GM21381 (cell line): ENCODE results near the gene OCRL.

Experiments
- ATAC-seq: cut with Tn5 transposase; IDR thresholded peaks from one replicate; pipeline ENCODE4 v1.9.1; 2021; ENCODE audit warnings: mild to moderate bottlenecking, moderate library complexity; ENCODE audit not compliant: unreplicated experiment

Gene OCRL

DNA sequence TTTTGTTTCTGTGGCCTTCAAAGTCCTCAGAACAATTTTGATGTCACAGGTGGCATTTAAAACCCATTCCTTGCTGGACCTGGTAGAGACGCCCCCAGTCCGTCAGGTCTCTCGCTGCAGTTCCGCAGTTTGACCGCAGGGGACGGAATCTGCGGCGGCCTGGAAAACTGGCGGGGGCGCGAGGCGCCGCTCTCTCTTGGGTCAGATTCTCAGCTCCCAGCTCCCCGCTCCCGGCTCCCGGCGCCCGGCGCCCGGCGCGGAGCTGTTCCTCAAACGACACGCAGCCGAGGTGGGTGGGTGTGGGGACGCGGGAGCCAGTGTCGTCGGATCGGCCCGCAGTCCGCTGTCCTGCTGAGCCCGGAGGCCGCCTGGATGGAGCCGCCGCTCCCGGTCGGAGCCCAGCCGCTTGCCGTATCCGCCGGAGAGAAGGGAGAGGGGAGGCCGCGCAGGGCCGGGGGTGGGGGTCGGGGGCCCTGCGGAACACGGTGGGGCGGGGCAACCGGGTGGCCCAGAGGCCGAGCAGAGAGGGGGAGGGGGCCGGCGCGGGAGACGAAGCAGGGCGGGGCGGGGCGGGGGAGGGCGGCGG, at the start of gene OCRL:
OCRL (plus strand) TSS at position 192 of the 586 bp plus-strand sequence; CDS start at position 373, 181 bp downstream.
- ATAC-seq, result peak; percentile 98

DNA sequence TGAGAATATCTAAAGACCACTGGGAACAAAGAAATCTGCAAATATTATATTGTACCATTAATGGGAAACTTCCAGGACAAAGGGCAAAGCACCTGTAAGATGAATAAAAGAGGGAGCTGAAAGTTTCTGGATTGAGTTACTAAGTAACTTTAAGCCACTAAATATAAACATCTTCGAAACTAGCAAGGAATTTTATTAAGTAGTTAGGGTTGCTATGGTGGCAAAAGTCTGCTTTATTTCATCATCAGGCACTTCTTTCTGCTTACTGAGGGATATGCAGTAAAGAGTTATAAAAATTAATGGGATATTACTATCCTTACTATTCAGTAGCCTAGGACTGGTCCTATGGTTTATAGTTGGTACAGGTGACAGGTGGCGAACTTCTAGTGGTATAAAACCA, 49.7 kb upstream of the OCRL start:
- no peak for ATAC-seq

DNA sequence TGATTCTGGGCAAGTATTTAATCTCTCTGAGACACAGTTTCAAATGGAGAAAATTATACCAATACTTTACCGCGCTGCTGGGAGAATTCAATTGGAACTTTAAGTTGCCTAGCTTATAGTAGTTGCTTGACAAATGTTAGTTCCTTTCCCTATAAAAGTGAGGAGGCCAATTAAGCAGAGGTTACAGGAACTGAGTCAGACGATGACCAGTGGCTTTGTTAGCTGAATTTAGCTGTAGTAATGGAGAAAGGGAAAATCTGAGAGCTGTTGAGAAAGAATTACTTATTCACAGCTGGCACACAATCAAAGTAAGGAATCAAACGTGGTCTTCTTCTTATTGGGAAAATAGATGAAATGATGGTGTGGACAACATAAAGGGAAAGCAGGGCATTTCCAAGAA, 46.4 kb upstream of the OCRL start:
- ATAC-seq, result no peak

DNA sequence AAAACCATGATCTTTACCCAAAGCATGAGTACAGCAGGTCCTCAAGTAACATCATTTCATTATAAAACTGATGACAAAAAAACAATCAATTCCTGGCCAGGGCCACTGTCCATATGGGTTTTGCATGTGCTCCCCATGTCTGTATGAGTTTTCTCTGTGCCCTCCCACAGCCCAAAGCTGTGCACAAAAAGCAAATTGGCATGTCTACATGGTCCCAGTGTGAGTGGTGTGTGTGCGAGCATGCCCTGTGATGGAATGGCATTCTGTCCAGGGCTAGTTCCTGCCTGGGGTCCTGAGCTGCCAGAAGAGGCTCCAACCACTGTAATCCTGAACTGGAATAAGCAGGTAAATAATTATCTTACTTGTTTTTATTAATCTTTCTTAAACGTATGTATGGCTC, 45.2 kb upstream of the OCRL start:
- no peak for ATAC-seq

DNA sequence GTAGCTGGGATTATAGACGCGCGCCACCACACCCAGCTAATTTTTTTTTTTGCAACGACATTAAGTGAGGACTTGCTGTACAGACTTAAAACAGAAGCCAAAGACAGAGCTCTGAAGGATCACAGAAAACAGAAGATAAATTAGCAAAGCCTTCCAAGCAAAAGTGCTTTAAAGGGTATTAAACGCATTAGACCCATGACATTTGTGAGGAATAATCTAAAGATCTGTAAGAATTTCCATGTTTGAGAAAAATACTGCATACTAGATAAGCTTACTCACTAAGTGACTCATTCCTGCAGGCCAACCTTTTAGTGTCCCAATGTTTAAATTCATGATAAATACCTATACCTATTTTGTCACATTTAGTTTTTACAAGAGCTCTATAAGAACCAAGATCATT, 44.2 kb upstream of the OCRL start:
- no peak for ATAC-seq

- ATAC-seq, result no peak
These were observed 43.4 kb upstream of the OCRL start for GRCh38 chrX:129496625-129497024.

DNA sequence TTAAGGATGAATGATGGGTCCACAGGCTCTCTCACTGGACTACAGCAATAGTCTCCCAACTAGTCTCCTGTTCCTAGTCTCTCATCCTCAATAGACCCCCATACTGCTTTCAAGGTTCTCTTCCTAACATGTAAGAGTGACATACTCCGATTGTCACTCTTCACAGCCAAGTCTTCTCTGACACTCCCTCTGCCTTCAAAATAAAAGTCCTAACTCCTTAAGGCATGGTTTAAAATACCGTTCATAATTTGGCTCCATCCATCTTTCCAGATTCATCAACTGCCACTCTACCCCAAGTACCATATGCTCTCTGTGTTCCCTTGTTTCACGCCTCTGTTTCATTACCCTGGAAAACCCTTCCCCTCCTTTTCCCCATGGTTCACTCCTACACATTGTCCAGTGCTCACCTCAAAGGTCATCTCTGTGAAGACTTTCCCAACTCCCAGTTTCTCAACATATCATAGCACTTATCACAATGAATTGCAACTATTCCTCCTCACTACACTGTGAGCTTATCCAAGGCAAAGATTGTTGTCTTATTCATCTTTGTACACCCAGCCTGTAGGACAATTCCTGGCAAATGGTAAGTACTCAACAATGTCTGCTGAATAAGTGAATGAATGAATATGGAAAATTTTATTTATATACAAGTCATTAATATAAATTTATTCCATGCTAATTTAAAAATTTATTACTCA, 42.8 kb upstream of the OCRL start:
- ATAC-seq, result no peak

DNA sequence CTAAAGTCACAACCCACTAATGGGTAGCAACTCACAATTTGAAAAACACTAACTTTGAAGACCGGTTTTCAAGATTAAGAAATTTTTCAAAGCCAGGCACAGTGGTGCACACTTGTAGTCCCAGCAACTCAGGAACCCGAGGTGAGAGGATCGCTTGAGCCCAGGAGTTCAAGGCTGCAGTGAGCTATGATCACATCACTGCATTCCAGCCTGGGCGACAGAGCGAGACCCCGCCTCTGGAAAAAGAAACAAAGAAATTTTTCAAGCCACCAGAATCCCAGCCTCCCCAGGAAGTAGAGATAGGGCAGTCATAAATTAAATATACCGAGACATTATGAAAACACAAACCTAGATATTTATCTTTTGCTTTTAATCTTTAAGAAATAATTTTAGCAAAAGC, 29.7 kb upstream of the OCRL start:
- ATAC-seq, result no peak

DNA sequence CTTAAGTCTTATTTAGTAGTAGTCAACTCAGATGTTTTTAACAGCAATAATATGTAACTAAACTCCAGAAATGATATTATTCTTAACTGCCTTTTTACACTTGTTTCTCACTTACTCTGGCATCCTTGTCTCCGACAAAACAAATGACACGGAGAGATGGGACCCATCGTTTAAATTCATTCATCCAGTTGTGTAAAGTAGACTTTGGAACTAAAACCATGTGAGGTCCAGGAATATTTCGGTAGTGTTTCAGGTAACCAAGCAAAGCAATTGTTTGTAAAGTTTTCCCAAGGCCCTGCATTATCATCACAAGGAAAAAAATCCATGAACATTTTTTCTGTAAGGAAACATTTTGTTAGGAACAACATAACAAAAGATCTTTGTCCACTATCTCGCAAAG, 28.4 kb upstream of the OCRL start:
- no peak for ATAC-seq

- no peak for ATAC-seq
These were observed 27.6 kb upstream of the OCRL start for GRCh38 chrX:129512409-129512808.

GRCh38 chrX:129516402-129516801, 23.7 kb upstream of the OCRL start:
- no peak for ATAC-seq

GRCh38 chrX:129520151-129520550, 19.9 kb upstream of the OCRL start:
- ATAC-seq, result no peak

DNA sequence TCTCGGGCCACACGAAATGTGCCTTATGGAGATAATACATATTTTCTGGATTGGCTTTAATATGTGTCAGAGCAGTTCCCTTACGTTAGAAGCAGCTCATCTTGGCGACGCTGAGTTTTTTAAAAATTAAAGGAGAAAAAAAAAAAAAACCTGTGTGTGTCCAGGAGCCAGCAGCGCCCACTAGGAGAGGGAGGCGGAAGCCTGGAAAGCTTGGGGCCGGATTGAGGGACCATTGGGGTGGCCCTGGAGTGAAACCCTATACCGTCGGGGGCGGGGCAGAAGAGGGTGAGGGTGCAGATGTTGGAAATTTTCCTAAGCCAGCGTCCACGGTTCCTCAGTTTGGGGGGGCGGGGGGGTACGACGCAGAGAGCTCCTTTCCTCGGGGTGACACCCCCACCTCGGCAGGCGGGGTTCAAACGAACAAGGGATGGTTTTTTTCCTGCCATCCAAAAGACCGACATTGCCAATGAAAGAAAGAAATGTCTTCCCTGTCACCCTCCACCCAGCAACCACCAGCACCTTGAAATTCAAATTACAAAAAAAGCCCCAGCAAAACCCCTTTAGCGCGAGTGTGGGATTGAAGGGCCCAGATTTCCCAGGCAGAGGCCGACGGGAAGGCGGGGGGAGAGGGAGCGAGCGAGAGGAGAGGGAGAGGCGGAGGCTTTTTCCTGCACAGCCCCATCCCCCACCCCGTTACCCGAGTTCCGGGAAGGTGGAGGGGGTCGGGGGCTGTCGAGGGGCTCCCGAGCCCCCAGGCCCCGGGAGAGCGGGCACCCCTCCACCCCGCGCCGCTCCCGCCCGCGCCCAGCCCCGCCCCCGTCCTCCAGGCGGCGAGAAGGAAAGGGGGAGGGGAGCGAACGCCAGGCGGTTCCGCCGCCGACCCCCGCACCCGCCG, 17.6 kb upstream of the OCRL start:
- no peak for ATAC-seq

- ATAC-seq, result no peak
These were observed 16.8 kb upstream of the OCRL start, which contains the start of gene SMARCA1 for GRCh38 chrX:129523079-129523911. Gene SMARCA1, minus strand, starts transcription at chrX:129523490. Its CDS starts 120 bp downstream, at chrX:129523370.

- no peak for ATAC-seq
These were observed 15.7 kb upstream of the OCRL start for GRCh38 chrX:129524250-129524850.

- no peak for ATAC-seq
These were observed 14.9 kb upstream of the OCRL start for GRCh38 chrX:129525162-129525561.

DNA sequence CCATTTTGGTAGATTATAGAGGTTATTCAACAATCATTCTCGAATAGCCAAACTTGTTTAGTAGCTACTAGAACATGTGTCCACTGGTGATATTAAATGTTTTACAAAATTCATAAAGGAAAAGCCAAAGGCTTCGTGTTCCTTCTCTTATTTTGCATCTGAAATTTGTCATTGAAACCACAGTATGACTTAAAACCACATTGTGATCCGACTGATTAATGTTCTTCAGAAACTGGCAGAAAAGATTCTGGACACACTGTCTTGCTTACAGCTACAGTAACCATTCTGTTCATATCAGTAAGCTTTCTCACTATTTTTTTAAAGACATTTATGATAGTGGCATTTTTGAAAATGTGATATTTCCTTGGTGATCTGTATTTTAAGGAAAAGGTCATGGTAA, 14.2 kb upstream of the OCRL start:
- no peak for ATAC-seq

DNA sequence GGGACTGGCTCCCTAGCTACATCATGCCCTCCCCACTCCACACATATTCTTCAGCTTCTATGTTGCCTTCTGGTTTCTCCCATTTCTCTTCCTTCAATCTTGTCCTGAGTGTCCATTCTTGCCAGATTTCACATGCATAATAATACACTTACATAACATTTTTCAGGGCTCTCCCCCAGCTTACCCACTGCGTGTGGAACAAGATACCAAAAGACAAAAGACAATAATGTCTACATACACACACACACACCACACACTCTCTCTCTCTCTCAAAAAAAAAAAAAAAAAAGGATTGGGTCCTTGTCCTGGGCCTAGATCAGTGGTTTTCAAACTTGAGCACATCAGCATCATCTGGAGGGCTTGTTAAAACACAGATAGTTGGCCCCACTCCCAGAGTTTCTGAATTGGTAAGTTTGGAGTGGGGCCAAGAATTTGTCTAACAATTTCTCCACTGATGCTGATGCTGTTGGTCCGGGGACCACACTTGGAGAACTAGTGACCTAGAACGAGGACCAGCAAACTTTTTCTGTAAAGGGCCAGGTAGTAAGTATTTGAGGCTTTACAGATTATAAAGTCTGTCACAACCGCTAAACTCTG, 10.3 kb upstream of the OCRL start:
- no peak for ATAC-seq

DNA sequence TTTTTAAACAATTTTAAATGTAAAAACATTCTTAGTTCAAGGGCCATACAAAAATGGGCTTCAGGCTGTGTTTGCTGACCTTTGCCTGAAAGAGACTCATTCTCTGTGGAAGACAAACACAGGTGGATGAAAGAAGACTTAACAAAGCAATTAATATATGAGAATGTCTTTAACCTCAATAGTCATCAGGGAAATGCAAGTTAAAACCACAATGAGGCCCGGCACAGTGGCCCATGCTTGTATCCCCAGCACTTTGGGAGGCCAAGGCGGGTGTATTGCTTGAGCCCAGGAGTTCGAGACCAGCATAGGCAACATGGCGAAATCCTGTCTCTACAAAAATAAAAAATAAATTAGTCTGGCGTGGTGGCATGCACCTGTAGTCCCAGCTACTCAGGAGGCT, 9.6 kb upstream of the OCRL start:
- ATAC-seq, result no peak

GRCh38 chrX:129531132-129531531, 8.9 kb upstream of the OCRL start:
- ATAC-seq, result no peak
